Jurkat, Clone E6-1 (cell line): ENCODE measurements around the gene PRKAR1B.
A peak's percentile ranks its signal among the peaks of the same experiment; 100 is the strongest.

Experiments
- DNase-seq: peaks from one replicate; pipeline ENCODE4 v3.0.0-alpha.2; 2011; ENCODE audit warnings: low read depth, low spot score
- H3K4me3 ChIP-seq: 2 replicates; pipeline ENCODE4 v1.5.1; 2011; ENCODE audit warnings: mild to moderate bottlenecking, low read length, control low read depth, moderate library complexity

The PRKAR1B gene

GRCh38 chr7:727806-728460 is 852 bp upstream of the PRKAR1B start:
- no peak for DNase-seq
- H3K4me3 ChIP-seq, result peak overlapping the region; percentile 74

GRCh38 chr7:726854-727103 is 302 bp downstream of the PRKAR1B start:
- H3K4me3 ChIP-seq, result peak overlapping the region; percentile 74
- no peak for DNase-seq

GRCh38 chr7:726084-726853 is 812 bp downstream of the PRKAR1B start, which contains the start of gene DNAAF5:
Gene DNAAF5, plus strand, starts transcription at chr7:726699. Its CDS starts 22 bp downstream, at chr7:726721.
- DNase-seq, result peak; percentile 87
- H3K4me3 ChIP-seq, result peak within 1 kb of the TSS; percentile 74

GRCh38 chr7:725223-726005 is 1.7 kb downstream of the PRKAR1B start:
- H3K4me3 ChIP-seq, result peak overlapping the region; percentile 74
- no peak for DNase-seq

- DNase-seq, result no peak
- no peak overlapping the region for H3K4me3 ChIP-seq
Observed at GRCh38 chr7:724298-724697, 2.8 kb downstream of the PRKAR1B start.

GRCh38 chr7:723541-723940 is 3.5 kb downstream of the PRKAR1B start:
- no peak overlapping the region for H3K4me3 ChIP-seq
- no peak for DNase-seq

GRCh38 chr7:721619-722248 is 5.3 kb downstream of the PRKAR1B start:
- no peak overlapping the region for H3K4me3 ChIP-seq
- DNase-seq, result no peak

- no peak for DNase-seq
Observed at GRCh38 chr7:716636-717035, 10.4 kb downstream of the PRKAR1B start.

GRCh38 chr7:716222-716621 is 10.9 kb downstream of the PRKAR1B start:
- H3K4me3 ChIP-seq, result no peak overlapping the region
- DNase-seq, result no peak

More at GRCh38 chr7:716636-717035, 10.4 kb downstream of the PRKAR1B start:
- H3K4me3 ChIP-seq, result no peak overlapping the region

- no peak for DNase-seq
- no peak overlapping the region for H3K4me3 ChIP-seq
Observed at GRCh38 chr7:714251-714671, 12.8 kb downstream of the PRKAR1B start.

- no peak for DNase-seq
- H3K4me3 ChIP-seq, result no peak overlapping the region
Observed at GRCh38 chr7:713488-714230, 13.4 kb downstream of the PRKAR1B start.

- no peak for DNase-seq
- H3K4me3 ChIP-seq, result no peak overlapping the region
Observed at GRCh38 chr7:713139-713457, 14.0 kb downstream of the PRKAR1B start.

GRCh38 chr7:712381-713138 is 14.5 kb downstream of the PRKAR1B start:
- DNase-seq, result no peak
- H3K4me3 ChIP-seq, result no peak overlapping the region

GRCh38 chr7:711922-712380 is 15.1 kb downstream of the PRKAR1B start:
- no peak overlapping the region for H3K4me3 ChIP-seq
- no peak for DNase-seq

GRCh38 chr7:711093-711921 is 15.8 kb downstream of the PRKAR1B start:
- DNase-seq, result no peak

GRCh38 chr7:710161-710560 is 16.9 kb downstream of the PRKAR1B start:
- H3K4me3 ChIP-seq, result no peak overlapping the region
- no peak for DNase-seq

More at GRCh38 chr7:711093-711921, 15.8 kb downstream of the PRKAR1B start:
- H3K4me3 ChIP-seq, result no peak overlapping the region

- DNase-seq, result no peak
- H3K4me3 ChIP-seq, result no peak overlapping the region
Observed at GRCh38 chr7:707296-708000, 19.6 kb downstream of the PRKAR1B start.
